Measurements from ENCODE around the gene RPS6KC1. TPM values are rescaled to one million over a fixed set of nuclear protein-coding genes. Genes with fewer than 3 reads are reported as not detected.

Gene RPS6KC1
- total and polyA plus RNA-seq, 2 donors from 2014 or later: 6.3 to 13.8 TPM

DNA sequence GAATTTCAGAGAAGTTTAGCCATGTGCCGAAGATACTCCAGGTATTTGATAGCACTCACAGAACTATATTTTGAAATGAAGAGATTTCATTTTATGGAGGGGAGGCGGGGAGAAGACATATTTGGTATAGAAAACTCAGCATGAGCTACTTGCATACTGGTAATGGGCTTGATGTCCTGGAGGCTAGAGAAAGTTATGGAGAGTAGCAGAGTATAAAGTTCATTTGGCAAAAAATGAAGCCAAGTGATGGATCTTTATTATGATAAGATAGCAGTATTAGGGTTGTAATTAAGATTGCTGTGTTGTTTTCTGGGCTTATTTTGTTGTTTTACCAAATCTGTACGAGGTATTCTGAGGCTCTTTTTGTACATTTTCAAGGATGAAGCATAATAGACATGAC, 72.0 kb downstream of the RPS6KC1 start:
- H3K4me1 ChIP-seq (ENCODE audit: control insufficient read depth in 2 of 3, insufficient read depth in 2 of 3, low read depth in 1 of 3, low read length in 3 of 3): peaks cover 0 to 7% (median 3%) of the 10 kb centered on the region in 3 donors
- DNase-seq: no peak
- TF ChIP-seq, protein P1, sequence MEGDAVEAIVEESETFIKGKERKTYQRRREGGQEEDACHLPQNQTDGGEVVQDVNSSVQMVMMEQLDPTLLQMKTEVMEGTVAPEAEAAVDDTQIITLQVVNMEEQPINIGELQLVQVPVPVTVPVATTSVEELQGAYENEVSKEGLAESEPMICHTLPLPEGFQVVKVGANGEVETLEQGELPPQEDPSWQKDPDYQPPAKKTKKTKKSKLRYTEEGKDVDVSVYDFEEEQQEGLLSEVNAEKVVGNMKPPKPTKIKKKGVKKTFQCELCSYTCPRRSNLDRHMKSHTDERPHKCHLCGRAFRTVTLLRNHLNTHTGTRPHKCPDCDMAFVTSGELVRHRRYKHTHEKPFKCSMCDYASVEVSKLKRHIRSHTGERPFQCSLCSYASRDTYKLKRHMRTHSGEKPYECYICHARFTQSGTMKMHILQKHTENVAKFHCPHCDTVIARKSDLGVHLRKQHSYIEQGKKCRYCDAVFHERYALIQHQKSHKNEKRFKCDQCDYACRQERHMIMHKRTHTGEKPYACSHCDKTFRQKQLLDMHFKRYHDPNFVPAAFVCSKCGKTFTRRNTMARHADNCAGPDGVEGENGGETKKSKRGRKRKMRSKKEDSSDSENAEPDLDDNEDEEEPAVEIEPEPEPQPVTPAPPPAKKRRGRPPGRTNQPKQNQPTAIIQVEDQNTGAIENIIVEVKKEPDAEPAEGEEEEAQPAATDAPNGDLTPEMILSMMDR (IDR thresholded peaks at IDR 0.05; ENCODE audit: borderline replicate concordance, extremely low read depth, insufficient read depth): no peak
- FAIRE-seq: no peak
- no peak overlapping the region for H3K9ac ChIP-seq (ENCODE audit: low read length in 3 of 3)
- no peak overlapping the region for H3K4me3 ChIP-seq (ENCODE audit: low read length in 3 of 3)
- H3K27ac ChIP-seq (ENCODE audit: low read depth in 2 of 2, low read length in 2 of 2): no peak overlapping the region
- H3K36me3 ChIP-seq (ENCODE audit: control insufficient read depth in 2 of 3, insufficient read depth in 3 of 3, low read length in 3 of 3): no peaks in the 10 kb centered on the region
- no peaks in the 10 kb centered on the region for H3K27me3 ChIP-seq (ENCODE audit: control insufficient read depth, insufficient read depth, low read length)
- intact Hi-C loops (cut with DNase I): no loop called here
- no peaks in the 10 kb centered on the region for H3K9me3 ChIP-seq (ENCODE audit: control insufficient read depth in 2 of 3, insufficient read depth in 1 of 3, low read length in 3 of 3)

DNA sequence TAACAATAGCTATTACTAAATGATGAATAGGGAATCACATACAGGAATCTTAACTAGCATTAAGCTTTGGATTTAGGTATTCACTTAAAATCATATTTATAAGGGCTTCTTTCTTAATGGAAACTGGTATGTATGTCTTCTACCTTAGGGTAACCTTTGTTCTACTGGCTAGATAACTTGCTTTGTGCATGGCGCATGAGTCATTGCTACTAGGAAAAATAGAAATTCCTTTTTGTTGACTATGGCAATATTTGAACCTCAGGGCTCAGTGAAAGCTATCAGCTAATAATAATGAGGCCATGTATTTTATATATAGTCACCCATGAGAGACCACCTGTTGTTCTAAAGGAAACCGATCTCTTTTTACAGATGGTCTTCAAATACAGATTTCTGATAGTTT, 72.5 kb downstream of the RPS6KC1 start:
- FAIRE-seq: no peak
- H3K9ac ChIP-seq (ENCODE audit: low read length in 3 of 3): no peak overlapping the region

DNA sequence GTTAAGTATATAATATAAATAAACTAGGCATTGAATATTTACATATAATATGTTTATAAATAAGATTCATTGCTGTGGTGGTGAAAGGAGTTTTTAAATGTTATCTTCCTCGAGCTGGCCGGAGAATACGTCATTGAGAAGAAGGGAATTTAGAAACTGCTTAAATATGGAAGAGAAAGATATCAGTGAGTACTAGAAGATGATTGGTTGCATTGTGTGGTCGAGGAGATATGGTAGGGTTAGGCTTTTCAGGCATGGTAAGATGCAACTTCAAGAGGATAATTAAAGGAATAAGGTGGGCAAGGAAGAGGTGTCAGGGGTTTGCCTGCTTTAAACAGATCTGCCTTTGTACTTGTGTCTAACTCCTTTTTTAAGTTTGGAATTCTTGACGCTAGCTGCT, 73.5 kb downstream of the RPS6KC1 start:
- DNase-seq (no peak), FAIRE-seq (no peak)
- H3K4me1 ChIP-seq (ENCODE audit: control insufficient read depth in 2 of 3, insufficient read depth in 2 of 3, low read depth in 1 of 3, low read length in 3 of 3): peaks cover 0 to 5% (median 2%) of the 10 kb centered on the region in 3 donors
- H3K36me3 ChIP-seq (ENCODE audit: control insufficient read depth in 2 of 3, insufficient read depth in 3 of 3, low read length in 3 of 3): no peaks in the 10 kb centered on the region
- H3K27ac ChIP-seq (ENCODE audit: low read depth in 2 of 2, low read length in 2 of 2): no peak overlapping the region
- H3K9me3 ChIP-seq (ENCODE audit: control insufficient read depth in 2 of 3, insufficient read depth in 1 of 3, low read length in 3 of 3): no peaks in the 10 kb centered on the region
- TF ChIP-seq, protein P1 (IDR thresholded peaks at IDR 0.05; ENCODE audit: borderline replicate concordance, extremely low read depth, insufficient read depth): no peak
- no peak overlapping the region for H3K4me3 ChIP-seq (ENCODE audit: low read length in 3 of 3)
- no peak overlapping the region for H3K9ac ChIP-seq (ENCODE audit: low read length in 3 of 3)
- intact Hi-C loops (cut with DNase I): no loop called here
- H3K27me3 ChIP-seq (ENCODE audit: control insufficient read depth, insufficient read depth, low read length): no peaks in the 10 kb centered on the region

More for the DNA sequence above, 72.5 kb downstream of the RPS6KC1 start:
- TF ChIP-seq, protein P1 (IDR thresholded peaks at IDR 0.05; ENCODE audit: borderline replicate concordance, extremely low read depth, insufficient read depth): no peak
- Histone ChIP-seq H3K27me3 (ENCODE audit: control insufficient read depth, insufficient read depth, low read length) (no peaks in the 10 kb centered on the region), H3K4me3 (ENCODE audit: low read length in 3 of 3) (no peak overlapping the region), H3K36me3 (ENCODE audit: control insufficient read depth in 2 of 3, insufficient read depth in 3 of 3, low read length in 3 of 3) (no peaks in the 10 kb centered on the region), H3K4me1 (ENCODE audit: control insufficient read depth in 2 of 3, insufficient read depth in 2 of 3, low read depth in 1 of 3, low read length in 3 of 3) (peaks cover 0 to 7% (median 3%) of the 10 kb centered on the region in 3 donors), H3K9me3 (ENCODE audit: control insufficient read depth in 2 of 3, insufficient read depth in 1 of 3, low read length in 3 of 3) (no peaks in the 10 kb centered on the region), H3K27ac (ENCODE audit: low read depth in 2 of 2, low read length in 2 of 2) (no peak overlapping the region)
- intact Hi-C loops (cut with DNase I): no loop called here
- no peak for DNase-seq

DNA sequence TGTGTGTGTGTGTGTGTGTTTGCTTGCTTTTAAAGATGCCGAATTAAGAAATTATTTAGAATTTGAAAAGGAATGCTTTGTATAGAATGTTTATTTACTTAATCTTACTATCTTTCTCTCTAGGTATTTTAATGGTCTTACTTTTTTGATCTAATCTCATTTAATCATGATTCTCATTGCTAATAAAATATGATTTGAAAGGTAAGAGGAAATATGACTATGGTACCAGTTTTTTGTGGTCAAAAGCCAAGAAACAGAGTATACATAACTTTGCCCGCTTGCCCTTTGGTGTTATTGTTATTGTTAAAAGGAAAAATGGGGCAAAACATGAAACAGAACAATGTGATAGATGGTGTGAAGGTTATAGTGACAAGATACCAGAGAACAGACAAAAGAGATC, 74.6 kb downstream of the RPS6KC1 start:
- no peak for DNase-seq
- H3K4me3 ChIP-seq (ENCODE audit: low read length in 3 of 3): no peak overlapping the region
- FAIRE-seq: no peak
- H3K9me3 ChIP-seq (ENCODE audit: control insufficient read depth in 2 of 3, insufficient read depth in 1 of 3, low read length in 3 of 3): no peaks in the 10 kb centered on the region
- no peak overlapping the region for H3K9ac ChIP-seq (ENCODE audit: low read length in 3 of 3)
- TF ChIP-seq, protein P1 (IDR thresholded peaks at IDR 0.05; ENCODE audit: borderline replicate concordance, extremely low read depth, insufficient read depth): no peak
- H3K27ac ChIP-seq (ENCODE audit: low read depth in 2 of 2, low read length in 2 of 2): no peak overlapping the region
- H3K36me3 ChIP-seq (ENCODE audit: control insufficient read depth in 2 of 3, insufficient read depth in 3 of 3, low read length in 3 of 3): no peaks in the 10 kb centered on the region
- intact Hi-C loops (cut with DNase I): no loop called here
- H3K4me1 ChIP-seq (ENCODE audit: control insufficient read depth in 2 of 3, insufficient read depth in 2 of 3, low read depth in 1 of 3, low read length in 3 of 3): no peaks in the 10 kb centered on the region
- no peaks in the 10 kb centered on the region for H3K27me3 ChIP-seq (ENCODE audit: control insufficient read depth, insufficient read depth, low read length)
